ENCODE measurements around the gene CYSLTR2.

DNA sequence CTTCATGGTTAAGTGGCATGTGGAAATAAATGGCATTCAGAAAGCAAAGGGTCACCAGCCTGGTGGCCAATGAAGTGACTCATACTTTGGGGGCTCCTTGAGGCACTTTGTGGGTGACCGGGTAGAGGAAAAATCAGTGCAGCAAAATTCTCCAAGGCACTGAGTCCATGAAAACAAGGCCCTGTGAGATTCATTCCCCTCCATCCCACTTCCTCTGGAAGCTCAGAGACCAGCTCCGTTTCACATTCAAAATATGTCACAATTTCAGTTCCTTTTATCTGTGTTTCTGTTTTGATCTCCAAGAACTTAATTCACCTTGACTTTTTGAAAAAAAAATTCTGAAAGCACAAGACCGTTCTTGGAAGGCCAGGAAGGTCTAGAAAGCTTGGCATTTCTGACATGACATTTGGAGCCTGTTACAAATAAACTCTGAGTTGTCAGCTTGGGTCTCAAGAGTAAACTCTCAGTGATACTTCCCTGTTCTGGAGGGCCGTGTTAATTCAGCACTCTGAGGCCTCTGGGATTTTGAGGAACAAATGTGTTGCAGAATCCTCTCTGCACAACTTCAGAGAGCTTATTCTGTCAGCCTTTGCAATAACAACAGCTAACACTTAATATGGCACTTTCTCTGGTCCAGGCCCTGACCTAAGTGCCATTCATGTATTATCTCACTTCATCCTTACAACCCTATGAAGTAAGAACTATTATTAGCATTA, 6.8 kb downstream of the CYSLTR2 start:
- TF ChIP-seq CTCF (conservative IDR thresholded peaks at IDR 0.05 in 1 of 2, IDR thresholded peaks at IDR 0.05 in 1 of 2; ENCODE audit: extremely low read depth in 1 of 2, insufficient read depth in 1 of 2, low read depth in 1 of 2, low read length in 2 of 2) (no peak), EZH2 (IDR thresholded peaks at IDR 0.05; ENCODE audit: borderline replicate concordance, low read length) (no peak)

Data from mammary epithelial cell (primary cell).